Psoas muscle (tissue), 8 donors: ENCODE measurements around the gene OTUD7B. TPM values are rescaled to one million over a fixed set of nuclear protein-coding genes. Genes with fewer than 3 reads are reported as not detected.
A peak's percentile ranks its signal among the peaks of the same experiment; 100 is the strongest.

Experiments
- ATAC-seq, 4 donors: fragments of 200-7000 bp; cut with Tn5 transposase; one replicate each; pipeline ENCODE4 v1.9.1; 2020; ENCODE audit warnings: moderate library complexity in 3 of 4, mild to moderate bottlenecking in 2 of 4
- DNase-seq, 2 donors: peaks; one replicate each; pipeline ENCODE4 v3.0.0-alpha.2; 2020
- H3K27ac ChIP-seq: fragments of 200-600 bp; one replicate; pipeline ENCODE4 v1.8.0; 2022
- H3K27me3 ChIP-seq, 3 donors: fragments of 200-600 bp in 1 of 3; one replicate each; pipeline versions ENCODE4 v1.6.1 to v1.8.0; 2013 to 2022; ENCODE audit warnings: low read length in 2 of 3, mild to moderate bottlenecking in 2 of 3, moderate library complexity in 1 of 3; ENCODE audit not compliant: insufficient read depth in 3 of 3
- H3K36me3 ChIP-seq, 2 donors: fragments of 200-600 bp in 1 of 2; one replicate each; pipeline versions ENCODE4 v1.6.1 to v1.8.0; 2013 to 2022; ENCODE audit warnings: low read depth in 1 of 2, mild to moderate bottlenecking in 1 of 2, moderate library complexity in 1 of 2; ENCODE audit not compliant: insufficient read depth in 1 of 2
- H3K4me1 ChIP-seq: fragments of 200-600 bp; one replicate; pipeline ENCODE4 v1.8.0; 2022
- H3K4me3 ChIP-seq: fragments of 200-600 bp; one replicate; pipeline ENCODE4 v1.8.0; 2022; ENCODE audit warnings: mild to moderate bottlenecking
- H3K9me3 ChIP-seq: fragments of 200-600 bp; one replicate; pipeline ENCODE4 v1.8.0; 2022
- CTCF ChIP-seq: fragments of 200-600 bp; IDR thresholded peaks from one replicate; pipeline ENCODE4 v1.8.0; 2022; ENCODE audit warnings: antibody characterized with exemption
- WGBS, 3 donors: extraction: QIAGEN DNeasy Blood & Tissue Kit; methylation state at CpG; one replicate each; pipeline versions ENCODE4 v1.1.6 to v1.1.7; 2013; 5-methylcytosine and 5-hydroxymethylcytosine counted together
- intact Hi-C, 2 donors: fragments of 100-400 bp; cut with DNase I; formaldehyde crosslinking; loops; one replicate each; pipeline versions ENCODE4 v1.11.0 to v1.14.2; 2022
- polyA plus RNA-seq, 3 donors: library from polyadenylated mRNA; stranded (reverse); fragments of 200-250 nt; gene quantifications; one replicate each; pipeline ENCODE4 v1.2.3, GENCODE V29; 2013
- total RNA-seq, 4 donors: library from RNA; stranded (reverse); fragmentation: NEBNext Ultra II Directional in 2 of 4; extraction: Animal tissue kit (Norgen Biotek cat#: 25700) in 2 of 4; gene quantifications; one replicate each; pipeline versions ENCODE4 v1.2.1 to v1.2.4, GENCODE V29; 2021 to 2023
- donor health status: healthy with polysubstance abuse.
- donor health status: DM: no; HTN: no; CAD: no; lungs with moderate emphysema.
- donor health status: Bipolar disorder and iron deficiency.
- donor health status: healthy.
- donor health status: DM: yes; HTN: yes; CAD: no.
- donor health status: DM: no; HTN: no; CAD: no.
- donor health status: DM: no; HTN: no; CAD: no.
- donor health status: DM: yes; HTN: yes; CAD: no.

Gene OTUD7B
- total and polyA plus RNA-seq, 7 donors: 6.8 to 62.0 (median 47.4) TPM

DNA sequence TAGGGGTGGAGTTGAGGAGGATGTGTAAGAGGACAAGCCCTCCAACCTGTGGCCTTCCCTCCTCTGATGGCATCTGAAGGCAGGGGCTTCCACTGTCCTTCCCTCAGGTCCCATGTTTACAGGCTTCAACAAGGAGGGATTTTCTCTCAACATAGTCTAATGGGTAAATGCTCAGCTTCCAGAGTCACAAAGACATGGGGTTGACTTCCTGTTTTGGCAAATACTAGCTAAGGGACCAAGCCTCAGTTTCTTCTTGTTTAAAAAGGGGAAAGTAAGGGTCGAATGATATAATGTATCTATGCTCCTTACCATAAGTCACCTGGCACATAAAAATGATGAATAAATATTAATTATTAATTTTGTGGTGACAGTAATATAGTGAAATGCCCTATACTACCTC lies 96.0 kb downstream of the OTUD7B start:
- H3K27ac ChIP-seq: no peak overlapping the region
- no peak for ATAC-seq
- TF ChIP-seq CTCF: no peak
- H3K36me3 ChIP-seq: no peaks in the 10 kb centered on the region
- H3K9me3 ChIP-seq: no peaks in the 10 kb centered on the region
- no peaks in the 10 kb centered on the region for H3K4me1 ChIP-seq
- no peak for DNase-seq
- 86 to 97% (median 91%) methylated on average over 1 of the region's 1 CpG for WGBS, 3 donors
- intact Hi-C loops: no loop called here
- no peak overlapping the region for H3K4me3 ChIP-seq
- H3K27me3 ChIP-seq: peaks cover 0 to 7% (median 0%) of the 10 kb centered on the region in 3 donors

- Histone ChIP-seq H3K9me3 (no peaks in the 10 kb centered on the region), H3K4me1 (no peaks in the 10 kb centered on the region), H3K4me3 (no peak overlapping the region), H3K36me3 (no peaks in the 10 kb centered on the region), H3K27me3 (no peaks in the 10 kb centered on the region), H3K27ac (no peak overlapping the region)
- ATAC-seq (no peak), DNase-seq (no peak)
- WGBS, 3 donors: 84 to 88% (median 84%) methylated on average over 10 of the region's 10 CpGs
- intact Hi-C loops: no loop called here
- TF ChIP-seq CTCF: no peak
Observed at GRCh38 chr1:149906570-149907075, 103.9 kb downstream of the OTUD7B start.

- Histone ChIP-seq H3K27me3 (no peaks in the 10 kb centered on the region), H3K36me3 (no peaks in the 10 kb centered on the region), H3K9me3 (no peaks in the 10 kb centered on the region), H3K4me1 (peaks cover 5% of the 10 kb centered on the region), H3K27ac (no peak overlapping the region), H3K4me3 (no peak overlapping the region)
- WGBS, 3 donors: 81 to 86% (median 81%) methylated on average over 4 to 5 of the region's 5 CpGs
- ATAC-seq: no peak
- DNase-seq: no peak
- TF ChIP-seq CTCF: no peak
- intact Hi-C loops: no loop called here
Observed at GRCh38 chr1:149903836-149904491, 106.6 kb downstream of the OTUD7B start.

GRCh38 chr1:149899460-149900284 lies 110.9 kb downstream of the OTUD7B start, which contains the start of gene BOLA1:
Gene BOLA1, plus strand, starts transcription at chr1:149899568. Its CDS starts 492 bp downstream, at chr1:149900060.
- H3K4me3 ChIP-seq: peak within 1 kb of the TSS; percentile 83
- no peak for TF ChIP-seq CTCF
- H3K9me3 ChIP-seq: no peaks in the 10 kb centered on the region
- 3% methylated on average over 62 to 65 of the region's 65 CpGs for WGBS, 3 donors
- ATAC-seq: peak; percentile 97 to 100 (median 99)
- no peaks in the 10 kb centered on the region for H3K36me3 ChIP-seq
- DNase-seq: peak; percentile 94 to 96
- H3K27me3 ChIP-seq: no peaks in the 10 kb centered on the region
- peak within 1 kb of the TSS; percentile 89 for H3K27ac ChIP-seq
- intact Hi-C loops: no loop called here
- peaks cover 5% of the 10 kb centered on the region for H3K4me1 ChIP-seq
